Prostate gland (tissue), 2 donors: ENCODE data around the gene PIEZO2.

Experiments
- POLR2A ChIP-seq: fragments of 450-650 bp; IDR thresholded peaks from one replicate; pipeline ENCODE4 v1.6.1; 2016; ENCODE audit warnings: antibody characterized with exemption, mild to moderate bottlenecking
- POLR2AphosphoS5 ChIP-seq: sonication (generic); formaldehyde crosslinking; IDR thresholded peaks from one replicate; pipeline ENCODE4 v1.6.1; 2017; ENCODE audit warnings: antibody characterized with exemption
- TF ChIP-seq, protein P1 (sequence below), 4 experiments: fragments of 200-600 bp in 2 of 4; fragments of 450-650 bp in 2 of 4; sonication (generic) in 2 of 4; IDR thresholded peaks; 1 replicate in 3 of 4; 2 replicates in 1 of 4; pipeline ENCODE4 v1.5.1; 2016 to 2019; ENCODE audit warnings: antibody characterized with exemption in 4 of 4, mild to moderate bottlenecking in 2 of 4, moderate library complexity in 2 of 4

DNA sequence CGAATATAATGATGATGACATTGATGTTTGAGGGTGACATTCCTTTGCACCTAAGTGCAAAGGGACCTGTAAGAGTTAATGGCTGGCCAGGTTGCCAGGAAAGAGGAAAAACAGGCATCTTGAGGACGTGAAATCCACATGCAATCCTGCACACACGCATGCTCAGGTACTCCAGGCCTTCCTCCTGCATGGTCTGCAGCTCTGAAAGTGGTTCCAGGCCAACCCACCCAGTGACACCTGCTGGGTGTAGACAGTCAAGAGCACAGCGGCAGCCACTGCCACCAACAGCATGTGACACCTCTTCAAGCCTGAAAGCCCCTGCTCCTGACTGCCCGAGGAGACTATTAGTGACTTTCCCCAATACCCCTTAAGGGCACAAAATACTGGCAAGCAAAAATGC lies 101.6 kb downstream of the PIEZO2 start:
- TF ChIP-seq, protein P1, sequence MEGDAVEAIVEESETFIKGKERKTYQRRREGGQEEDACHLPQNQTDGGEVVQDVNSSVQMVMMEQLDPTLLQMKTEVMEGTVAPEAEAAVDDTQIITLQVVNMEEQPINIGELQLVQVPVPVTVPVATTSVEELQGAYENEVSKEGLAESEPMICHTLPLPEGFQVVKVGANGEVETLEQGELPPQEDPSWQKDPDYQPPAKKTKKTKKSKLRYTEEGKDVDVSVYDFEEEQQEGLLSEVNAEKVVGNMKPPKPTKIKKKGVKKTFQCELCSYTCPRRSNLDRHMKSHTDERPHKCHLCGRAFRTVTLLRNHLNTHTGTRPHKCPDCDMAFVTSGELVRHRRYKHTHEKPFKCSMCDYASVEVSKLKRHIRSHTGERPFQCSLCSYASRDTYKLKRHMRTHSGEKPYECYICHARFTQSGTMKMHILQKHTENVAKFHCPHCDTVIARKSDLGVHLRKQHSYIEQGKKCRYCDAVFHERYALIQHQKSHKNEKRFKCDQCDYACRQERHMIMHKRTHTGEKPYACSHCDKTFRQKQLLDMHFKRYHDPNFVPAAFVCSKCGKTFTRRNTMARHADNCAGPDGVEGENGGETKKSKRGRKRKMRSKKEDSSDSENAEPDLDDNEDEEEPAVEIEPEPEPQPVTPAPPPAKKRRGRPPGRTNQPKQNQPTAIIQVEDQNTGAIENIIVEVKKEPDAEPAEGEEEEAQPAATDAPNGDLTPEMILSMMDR (IDR thresholded peaks at IDR 0.05): no peak
- TF ChIP-seq POLR2A: no peak
- TF ChIP-seq POLR2AphosphoS5: no peak
